ENCODE data around the gene NSUN4.

Gene NSUN4

DNA sequence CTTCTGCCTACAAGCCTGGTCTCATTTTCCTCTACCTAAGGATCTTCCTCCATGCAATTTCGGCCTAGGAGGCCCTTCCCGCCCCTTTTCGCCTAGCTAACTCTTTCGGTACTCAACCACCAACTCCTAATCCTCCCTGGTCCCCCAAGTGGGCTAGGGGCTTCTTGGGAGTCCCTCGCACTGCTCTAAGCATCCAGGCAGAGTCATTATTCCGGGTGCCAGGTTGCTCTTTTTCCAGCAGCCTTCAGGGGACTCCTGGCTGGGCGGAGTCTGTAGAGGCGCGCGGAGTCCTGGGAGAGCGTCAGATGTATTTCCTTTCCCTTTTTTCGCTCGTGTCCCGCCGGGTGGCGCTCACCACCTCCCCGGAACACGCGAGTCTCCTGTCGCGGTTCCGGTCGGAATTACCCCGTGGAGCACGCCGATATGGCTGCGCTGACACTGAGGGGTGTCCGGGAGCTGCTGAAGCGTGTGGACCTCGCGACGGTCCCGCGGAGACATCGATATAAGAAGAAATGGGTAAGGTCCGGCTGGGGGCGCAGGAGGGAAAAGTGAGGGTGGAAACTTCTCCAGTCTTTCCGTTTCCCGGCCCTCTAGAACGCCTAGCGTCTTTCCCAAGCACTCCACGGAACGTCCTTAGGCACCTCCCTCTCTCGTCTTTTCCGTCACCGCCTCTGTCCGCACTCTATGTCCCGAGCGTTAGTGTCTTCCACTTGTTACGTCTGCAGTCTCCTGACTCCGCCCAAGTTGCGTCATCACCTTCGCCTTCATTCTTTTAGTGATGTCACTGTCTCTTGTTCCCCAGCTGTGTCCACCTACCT is at the start of gene NSUN4:
TSS of gene NSUN4 (plus strand) at position 404 of the 818 bp plus-strand sequence. CDS start at position 424, 20 bp downstream.
- peak; percentile 71 for DNase-seq (ENCODE audit: low read depth)
- TF ChIP-seq, protein P1, sequence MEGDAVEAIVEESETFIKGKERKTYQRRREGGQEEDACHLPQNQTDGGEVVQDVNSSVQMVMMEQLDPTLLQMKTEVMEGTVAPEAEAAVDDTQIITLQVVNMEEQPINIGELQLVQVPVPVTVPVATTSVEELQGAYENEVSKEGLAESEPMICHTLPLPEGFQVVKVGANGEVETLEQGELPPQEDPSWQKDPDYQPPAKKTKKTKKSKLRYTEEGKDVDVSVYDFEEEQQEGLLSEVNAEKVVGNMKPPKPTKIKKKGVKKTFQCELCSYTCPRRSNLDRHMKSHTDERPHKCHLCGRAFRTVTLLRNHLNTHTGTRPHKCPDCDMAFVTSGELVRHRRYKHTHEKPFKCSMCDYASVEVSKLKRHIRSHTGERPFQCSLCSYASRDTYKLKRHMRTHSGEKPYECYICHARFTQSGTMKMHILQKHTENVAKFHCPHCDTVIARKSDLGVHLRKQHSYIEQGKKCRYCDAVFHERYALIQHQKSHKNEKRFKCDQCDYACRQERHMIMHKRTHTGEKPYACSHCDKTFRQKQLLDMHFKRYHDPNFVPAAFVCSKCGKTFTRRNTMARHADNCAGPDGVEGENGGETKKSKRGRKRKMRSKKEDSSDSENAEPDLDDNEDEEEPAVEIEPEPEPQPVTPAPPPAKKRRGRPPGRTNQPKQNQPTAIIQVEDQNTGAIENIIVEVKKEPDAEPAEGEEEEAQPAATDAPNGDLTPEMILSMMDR (IDR thresholded peaks at IDR 0.05; ENCODE audit: low read depth, low read length, missing control alignments), result peak; percentile 70
- peak within 1 kb of the TSS; percentile 87 for H3K4me3 ChIP-seq (ENCODE audit: low read depth, low read length)

GRCh38 chr1:46295306-46295705 is 45.3 kb upstream of the NSUN4 start:
- DNase-seq (ENCODE audit: low read depth), result no peak
- no peak overlapping the region for H3K4me3 ChIP-seq (ENCODE audit: low read depth, low read length)
- TF ChIP-seq, protein P1 (IDR thresholded peaks at IDR 0.05; ENCODE audit: low read depth, low read length, missing control alignments), result no peak

DNA sequence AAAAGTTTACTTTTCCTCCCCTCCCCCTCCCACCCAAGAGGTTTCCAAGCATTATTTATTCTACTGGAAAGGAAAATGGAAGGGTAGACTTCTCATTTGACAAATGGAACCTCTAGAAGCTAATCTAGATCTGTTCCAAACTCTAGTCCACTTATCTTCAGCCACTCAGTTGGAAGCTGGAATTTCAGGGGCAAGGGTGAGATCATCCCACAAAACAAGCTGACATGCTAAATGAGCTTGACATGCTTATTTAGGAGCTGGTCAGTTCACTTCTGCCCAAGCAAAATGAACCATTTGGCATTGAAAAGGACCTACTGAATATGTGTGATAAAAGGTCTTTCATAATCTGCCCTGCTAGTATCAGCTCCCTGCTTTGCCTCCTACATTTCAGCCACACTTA is 42.2 kb upstream of the NSUN4 start:
- TF ChIP-seq, protein P1 (IDR thresholded peaks at IDR 0.05; ENCODE audit: low read depth, low read length, missing control alignments), result no peak
- no peak overlapping the region for H3K4me3 ChIP-seq (ENCODE audit: low read depth, low read length)
- DNase-seq (ENCODE audit: low read depth), result no peak

DNA sequence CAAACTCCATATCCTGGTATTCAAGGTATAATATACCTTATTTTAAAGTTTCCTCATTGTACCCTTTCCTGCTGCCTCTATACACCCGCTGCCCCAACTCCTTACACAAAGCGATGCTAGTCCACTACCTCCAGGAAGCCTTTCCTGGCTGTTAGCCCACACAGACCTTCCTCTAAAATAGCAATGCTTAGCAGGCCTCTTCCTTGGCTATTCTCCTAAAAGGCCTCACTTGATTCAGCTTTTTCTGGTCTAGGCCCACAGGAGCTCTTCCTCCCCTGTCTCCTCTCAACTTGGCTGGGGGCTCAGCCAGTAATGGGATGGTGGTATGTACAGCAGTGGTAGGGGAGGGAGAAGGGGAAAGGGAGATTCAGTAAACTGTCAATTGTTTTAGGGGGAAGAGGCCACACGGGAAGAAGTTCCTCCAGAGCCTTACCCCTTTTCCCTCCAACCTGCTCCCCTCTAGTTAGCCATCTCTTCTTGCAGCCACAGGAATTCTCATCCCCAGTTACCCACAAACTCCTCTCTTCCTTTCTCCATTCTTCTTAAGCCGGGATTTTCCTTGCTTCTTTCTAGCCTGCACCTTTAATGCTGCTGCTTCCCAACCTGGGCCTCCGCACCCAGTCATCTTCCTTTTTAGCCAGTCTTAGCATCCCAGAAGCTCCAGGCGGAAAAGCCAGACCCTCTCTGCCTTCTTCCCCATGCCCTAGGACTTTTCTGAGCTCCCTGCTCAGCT is 39.8 kb upstream of the NSUN4 start:
- peak overlapping the region; percentile 96 for H3K4me3 ChIP-seq (ENCODE audit: low read depth, low read length)
- TF ChIP-seq, protein P1 (IDR thresholded peaks at IDR 0.05; ENCODE audit: low read depth, low read length, missing control alignments), result no peak
- no peak for DNase-seq (ENCODE audit: low read depth)

- no peak for DNase-seq (ENCODE audit: low read depth)
- TF ChIP-seq, protein P1 (IDR thresholded peaks at IDR 0.05; ENCODE audit: low read depth, low read length, missing control alignments), result no peak
- peak overlapping the region; percentile 96 for H3K4me3 ChIP-seq (ENCODE audit: low read depth, low read length)
These were observed 39.2 kb upstream of the NSUN4 start for GRCh38 chr1:46301406-46301807.

- no peak for DNase-seq (ENCODE audit: low read depth)
- TF ChIP-seq, protein P1 (IDR thresholded peaks at IDR 0.05; ENCODE audit: low read depth, low read length, missing control alignments), result peak; percentile 47
- H3K4me3 ChIP-seq (ENCODE audit: low read depth, low read length), result peak overlapping the region; percentile 96
These were observed 38.6 kb upstream of the NSUN4 start for GRCh38 chr1:46301808-46302640.

Data from GM12864 (cell line).